GM12864 (cell line): Measurements from ENCODE around the gene ABCD2.

ENCODE experiments used
- DNase-seq: peaks from one replicate; pipeline ENCODE4 v3.0.0-alpha.2; 2011; ENCODE audit warnings: low read depth
- H3K4me3 ChIP-seq: 2 replicates; pipeline ENCODE4 v1.5.1; 2011; ENCODE audit warnings: mild to moderate bottlenecking, low read depth, low read length, control low read depth
- CTCF ChIP-seq: IDR thresholded peaks from 2 replicates; pipeline ENCODE4 v1.5.1; 2011; ENCODE audit warnings: low read depth, mild to moderate bottlenecking, moderate library complexity, low read length, control low read depth, inconsistent platforms; ENCODE audit errors: missing control alignments

The ABCD2 gene

GRCh38 chr12:39619660-39620433 is at the start of gene ABCD2:
Gene ABCD2 (minus strand): TSS chr12:39619803. CDS start chr12:39619615, 188 bp downstream.
- peak; percentile 25 for TF ChIP-seq CTCF
- DNase-seq, result peak; percentile 97
- H3K4me3 ChIP-seq, result peak within 1 kb of the TSS; percentile 91

- no peak overlapping the region for H3K4me3 ChIP-seq
- no peak for DNase-seq
- no peak for TF ChIP-seq CTCF
Observed at GRCh38 chr12:39660101-39660500, 40.5 kb upstream of the ABCD2 start.

- DNase-seq, result no peak
- H3K4me3 ChIP-seq, result no peak overlapping the region
- TF ChIP-seq CTCF, result no peak
Observed at GRCh38 chr12:39647383-39647782, 27.8 kb upstream of the ABCD2 start.

GRCh38 chr12:39646963-39647362 is 27.4 kb upstream of the ABCD2 start:
- no peak overlapping the region for H3K4me3 ChIP-seq
- DNase-seq, result no peak
- TF ChIP-seq CTCF, result no peak

- TF ChIP-seq CTCF, result no peak
- no peak overlapping the region for H3K4me3 ChIP-seq
- DNase-seq, result no peak
Observed at GRCh38 chr12:39643052-39643451, 23.4 kb upstream of the ABCD2 start.

- TF ChIP-seq CTCF, result no peak
- DNase-seq, result no peak
- H3K4me3 ChIP-seq, result no peak overlapping the region
Observed at GRCh38 chr12:39638840-39639239, 19.2 kb upstream of the ABCD2 start.

- TF ChIP-seq CTCF, result no peak
- no peak overlapping the region for H3K4me3 ChIP-seq
- DNase-seq, result no peak
Observed at GRCh38 chr12:39638178-39638577, 18.6 kb upstream of the ABCD2 start.
